SK-N-SH treated with all-trans-retinoic acid at 6 μM for 48 hours (cell line): ENCODE data around the gene CPT1C.

Source experiments
- ATAC-seq: fragments of 200-7000 bp; cut with Tn5 transposase; 3 replicates; pipeline ENCODE4 v1.9.1; 2020; ENCODE audit warnings: mild to moderate bottlenecking, moderate library complexity
- ARNTL ChIP-seq: fragments of 450-650 bp; formaldehyde crosslinking; IDR thresholded peaks from 2 replicates; pipeline ENCODE4 v1.5.0; 2020; ENCODE audit warnings: low read depth, mild to moderate bottlenecking, moderate library complexity, borderline replicate concordance
- BACH2 ChIP-seq: fragments of 250-450 bp; sonication (Bioruptor Pico); IDR thresholded peaks from 2 replicates; pipeline ENCODE4 v1.9.0; 2021; ENCODE audit warnings: mild to moderate bottlenecking, borderline replicate concordance
- CREB5 ChIP-seq: fragments of 250-450 bp; sonication (Bioruptor Pico); IDR thresholded peaks from 2 replicates; pipeline ENCODE4 v1.5.1; 2020; ENCODE audit warnings: low read depth, mild to moderate bottlenecking, moderate library complexity
- CSDC2 ChIP-seq: fragments of 250-450 bp; sonication (Bioruptor Pico); IDR thresholded peaks from 2 replicates; pipeline ENCODE4 v1.5.0; 2020; ENCODE audit warnings: mild to moderate bottlenecking, moderate library complexity
- ESRRG ChIP-seq: fragments of 250-450 bp; sonication (Bioruptor Pico); IDR thresholded peaks from 2 replicates; pipeline ENCODE4 v1.6.1; 2021; ENCODE audit warnings: mild to moderate bottlenecking
- GLIS3 ChIP-seq: fragments of 250-450 bp; sonication (Bioruptor Pico); IDR thresholded peaks from 2 replicates; pipeline ENCODE4 v1.5.0; 2020; ENCODE audit warnings: mild to moderate bottlenecking, moderate library complexity
- PATZ1 ChIP-seq: fragments of 250-450 bp; sonication (Bioruptor Pico); IDR thresholded peaks from 2 replicates; pipeline ENCODE4 v1.8.0; 2020; ENCODE audit warnings: mild to moderate bottlenecking, moderate library complexity, borderline replicate concordance
- POU6F1 ChIP-seq: fragments of 250-450 bp; sonication (Bioruptor Pico); IDR thresholded peaks from 2 replicates; pipeline ENCODE4 v1.8.0; 2021; ENCODE audit warnings: low read depth, mild to moderate bottlenecking, moderate library complexity, borderline replicate concordance
- PPARA ChIP-seq: fragments of 250-450 bp; sonication (Bioruptor Pico); IDR thresholded peaks from 2 replicates; pipeline ENCODE4 v1.5.0; 2020; ENCODE audit warnings: mild to moderate bottlenecking, borderline replicate concordance
- RARB ChIP-seq: fragments of 250-450 bp; sonication (Bioruptor Pico); IDR thresholded peaks from 2 replicates; pipeline ENCODE4 v1.8.0; 2021; ENCODE audit warnings: mild to moderate bottlenecking, moderate library complexity
- SNAI2 ChIP-seq: fragments of 250-450 bp; sonication (Bioruptor Pico); IDR thresholded peaks from 2 replicates; pipeline ENCODE4 v1.5.0; 2020; ENCODE audit warnings: mild to moderate bottlenecking, moderate library complexity
- TCF4 ChIP-seq: fragments of 250-450 bp; sonication (Bioruptor Pico); IDR thresholded peaks from 2 replicates; pipeline ENCODE4 v1.8.0; 2021; ENCODE audit warnings: mild to moderate bottlenecking, moderate library complexity, borderline replicate concordance
- TOX ChIP-seq: fragments of 250-450 bp; sonication (Bioruptor Pico); IDR thresholded peaks from 2 replicates; pipeline ENCODE4 v1.8.0; 2021; ENCODE audit warnings: mild to moderate bottlenecking, moderate library complexity, borderline replicate concordance
- TSHZ2 ChIP-seq: fragments of 250-450 bp; sonication (Bioruptor Pico); IDR thresholded peaks from 2 replicates; pipeline ENCODE4 v1.5.0; 2020; ENCODE audit warnings: mild to moderate bottlenecking, moderate library complexity
- ZC3H10 ChIP-seq: fragments of 250-450 bp; sonication (Bioruptor Pico); IDR thresholded peaks from 2 replicates; pipeline ENCODE4 v1.5.1; 2021; ENCODE audit warnings: mild to moderate bottlenecking, moderate library complexity
- ZFP3 ChIP-seq: fragments of 250-450 bp; sonication (Bioruptor Pico); IDR thresholded peaks from 2 replicates; pipeline ENCODE4 v1.5.0; 2020; ENCODE audit warnings: mild to moderate bottlenecking, moderate library complexity
- ZNF565 ChIP-seq: fragments of 450-650 bp; formaldehyde crosslinking; conservative IDR thresholded peaks from 2 replicates; pipeline ENCODE4 v1.5.0; 2020; ENCODE audit warnings: low read depth, mild to moderate bottlenecking, moderate library complexity
- ZNF8 ChIP-seq: fragments of 450-650 bp; formaldehyde crosslinking; IDR thresholded peaks from 2 replicates; pipeline ENCODE4 v1.5.0; 2020; ENCODE audit warnings: mild to moderate bottlenecking, moderate library complexity

The CPT1C gene

GRCh38 chr19:49710372-49710951 is 19.5 kb downstream of the CPT1C start:
- TF ChIP-seq PATZ1 (CRISPR knock-in tag) (no peak), RARB (CRISPR knock-in tag) (no peak), PPARA (CRISPR knock-in tag) (no peak), ZNF8 (no peak), GLIS3 (CRISPR knock-in tag) (no peak), ZC3H10 (CRISPR knock-in tag) (no peak), TCF4 (CRISPR knock-in tag) (no peak), ZNF565 (CRISPR knock-in tag) (no peak), ARNTL (CRISPR knock-in tag) (no peak), CREB5 (no peak), ZFP3 (CRISPR knock-in tag) (no peak), TSHZ2 (CRISPR knock-in tag) (no peak), SNAI2 (CRISPR knock-in tag) (no peak), TOX (no peak)
- no peak for ATAC-seq

GRCh38 chr19:49712397-49712859 is 21.5 kb downstream of the CPT1C start:
- no peak for TF ChIP-seq TSHZ2 (CRISPR knock-in tag)
- peak; percentile 49; the same call in 1 of the 2 replicates for TF ChIP-seq TCF4 (CRISPR knock-in tag)
- ATAC-seq, result peak; percentile 76

GRCh38 chr19:49713236-49713845 is 22.4 kb downstream of the CPT1C start:
- TF ChIP-seq TOX (no peak), ZFP3 (CRISPR knock-in tag) (no peak), POU6F1 (no peak), TSHZ2 (CRISPR knock-in tag) (no peak), ESRRG (CRISPR knock-in tag) (no peak), ZC3H10 (CRISPR knock-in tag) (no peak), SNAI2 (CRISPR knock-in tag) (no peak), TCF4 (CRISPR knock-in tag) (no peak), CREB5 (no peak), BACH2 (CRISPR knock-in tag) (no peak), ARNTL (CRISPR knock-in tag) (no peak), CSDC2 (no peak)
- no peak for ATAC-seq
